T-helper 1 cell (primary cell): Measurements from ENCODE around the gene SRPRA.
"Not testable (repeated sequence)": the region's sequence is repeated elsewhere in the genome, so short reads cannot be mapped to it uniquely, and the experiment has no call there.

Experiments used
- DNase-seq, 5 donors: peaks; one replicate each; pipeline ENCODE4 v3.0.0-alpha.2; 2012 to 2020

Gene SRPRA

GRCh38 chr11:126282736-126283591 lies 14.3 kb upstream of the SRPRA start, which contains the start of gene TIRAP:
Gene TIRAP, plus strand, starts transcription at chr11:126283093. Its CDS starts 7,802 bp downstream, at chr11:126290895.
- peak; percentile 34 to 70 (median 51) for DNase-seq

GRCh38 chr11:126282361-126282735 lies 13.7 kb upstream of the SRPRA start:
- peak in 2 of 5 donors; percentile 29 to 52 for DNase-seq

- no peak for DNase-seq
Observed at GRCh38 chr11:126281666-126282175, 13.0 kb upstream of the SRPRA start.

GRCh38 chr11:126281245-126281644 lies 12.6 kb upstream of the SRPRA start:
- DNase-seq: no peak

GRCh38 chr11:126280595-126280994 lies 11.9 kb upstream of the SRPRA start:
- DNase-seq: no peak

- no peak for DNase-seq
Observed at GRCh38 chr11:126279191-126279590, 10.5 kb upstream of the SRPRA start.

- DNase-seq: no peak
Observed at GRCh38 chr11:126277780-126278179, 9.1 kb upstream of the SRPRA start.

GRCh38 chr11:126277322-126277721 lies 8.6 kb upstream of the SRPRA start:
- DNase-seq: no peak

GRCh38 chr11:126268361-126268707 lies 361 bp downstream of the SRPRA start:
- no peak for DNase-seq

- no peak for DNase-seq
Observed at GRCh38 chr11:126267650-126268049, 1.0 kb downstream of the SRPRA start.

- DNase-seq: no peak
Observed at GRCh38 chr11:126265811-126266210, 2.9 kb downstream of the SRPRA start.

GRCh38 chr11:126263489-126263888 lies 5.2 kb downstream of the SRPRA start:
- DNase-seq: no peak

- no peak for DNase-seq
Observed at GRCh38 chr11:126262216-126262615, 6.5 kb downstream of the SRPRA start.

- no peak for DNase-seq
Observed at GRCh38 chr11:126257764-126258163, 10.9 kb downstream of the SRPRA start.

GRCh38 chr11:126257144-126257543 lies 11.6 kb downstream of the SRPRA start:
- DNase-seq: no peak

- DNase-seq: no peak
Observed at GRCh38 chr11:126256216-126256615, 12.5 kb downstream of the SRPRA start.

GRCh38 chr11:126255507-126255906 lies 13.2 kb downstream of the SRPRA start:
- DNase-seq: not testable (repeated sequence)

GRCh38 chr11:126254819-126255218 lies 13.9 kb downstream of the SRPRA start:
- no peak for DNase-seq

GRCh38 chr11:126253265-126253664 lies 15.4 kb downstream of the SRPRA start:
- DNase-seq: no peak

- no peak for DNase-seq
Observed at GRCh38 chr11:126246636-126247035, 22.1 kb downstream of the SRPRA start.

- no peak for DNase-seq
Observed at GRCh38 chr11:126233391-126233790, 35.3 kb downstream of the SRPRA start.

GRCh38 chr11:126232683-126233082 lies 36.0 kb downstream of the SRPRA start:
- no peak for DNase-seq

GRCh38 chr11:126231725-126232459 lies 36.8 kb downstream of the SRPRA start:
- DNase-seq: no peak
